ENCODE data around the gene ARHGEF5.
"Not testable (repeated sequence)": the region's sequence is repeated elsewhere in the genome, so short reads cannot be mapped to it uniquely, and the experiment has no call there.

ARHGEF5 gene

GRCh38 chr7:144355176-144355822 is at the start of gene ARHGEF5:
TSS of gene ARHGEF5 (plus strand) at chr7:144355402. CDS start at chr7:144362670, 7,268 bp downstream.
- DNase-seq: not testable (repeated sequence)

GRCh38 chr7:144309702-144310101 is 45.5 kb upstream of the ARHGEF5 start:
- DNase-seq: not testable (repeated sequence)

- DNase-seq: not testable (repeated sequence)
These were observed 44.0 kb upstream of the ARHGEF5 start for GRCh38 chr7:144311218-144311617.

GRCh38 chr7:144311872-144312469 is 43.2 kb upstream of the ARHGEF5 start, which contains the start of gene OR2A1:
TSS of gene OR2A1 (plus strand) at chr7:144312419. CDS start at chr7:144318125, 5,706 bp downstream.
- DNase-seq: not testable (repeated sequence)

- not testable (repeated sequence) for DNase-seq
These were observed 37.7 kb upstream of the ARHGEF5 start for GRCh38 chr7:144317537-144317936.

GRCh38 chr7:144319547-144319946 is 35.7 kb upstream of the ARHGEF5 start:
- not testable (repeated sequence) for DNase-seq

GRCh38 chr7:144321677-144322206 is 33.5 kb upstream of the ARHGEF5 start:
- not testable (repeated sequence) for DNase-seq

- not testable (repeated sequence) for DNase-seq
These were observed 31.8 kb upstream of the ARHGEF5 start for GRCh38 chr7:144323359-144323758.

GRCh38 chr7:144325868-144326267 is 29.3 kb upstream of the ARHGEF5 start:
- DNase-seq: not testable (repeated sequence)

GRCh38 chr7:144330044-144330443 is 25.2 kb upstream of the ARHGEF5 start:
- DNase-seq: not testable (repeated sequence)

- DNase-seq: not testable (repeated sequence)
These were observed 23.8 kb upstream of the ARHGEF5 start for GRCh38 chr7:144331221-144331995.

GRCh38 chr7:144331996-144332288 is 23.3 kb upstream of the ARHGEF5 start:
- DNase-seq: not testable (repeated sequence)

- not testable (repeated sequence) for DNase-seq
These were observed 6.6 kb upstream of the ARHGEF5 start for GRCh38 chr7:144348625-144349024.

- DNase-seq: not testable (repeated sequence)
These were observed 3.5 kb upstream of the ARHGEF5 start for GRCh38 chr7:144351667-144352066.

- DNase-seq: not testable (repeated sequence)
These were observed 983 bp downstream of the ARHGEF5 start for GRCh38 chr7:144356185-144356584.

- not testable (repeated sequence) for DNase-seq
These were observed 1.7 kb downstream of the ARHGEF5 start for GRCh38 chr7:144356860-144357259.

GRCh38 chr7:144362061-144362460 is 6.9 kb downstream of the ARHGEF5 start:
- DNase-seq: not testable (repeated sequence)

GRCh38 chr7:144365523-144365922 is 10.3 kb downstream of the ARHGEF5 start:
- not testable (repeated sequence) for DNase-seq

- DNase-seq: not testable (repeated sequence)
These were observed 12.0 kb downstream of the ARHGEF5 start for GRCh38 chr7:144367250-144367649.

- not testable (repeated sequence) for DNase-seq
These were observed 14.0 kb downstream of the ARHGEF5 start for GRCh38 chr7:144369221-144369620.

- no peak for DNase-seq
These were observed 23.4 kb downstream of the ARHGEF5 start for GRCh38 chr7:144378651-144379050.

- no peak for DNase-seq
These were observed 24.7 kb downstream of the ARHGEF5 start for GRCh38 chr7:144379776-144380384.

GRCh38 chr7:144384071-144384470 is 28.9 kb downstream of the ARHGEF5 start:
- no peak for DNase-seq

Data from CD4-positive, alpha-beta T cell treated with Interleukin-10 for 1 hour (primary cell).